Right lobe of liver (tissue), 6 donors: ENCODE results near the gene BCL10. TPM values are rescaled to one million over a fixed set of nuclear protein-coding genes. Genes with fewer than 3 reads are reported as not detected.

ENCODE experiments used
- ATAC-seq, 4 donors: fragments of 200-7000 bp; cut with Tn5 transposase; one replicate each; pipeline ENCODE4 v1.9.1; 2020; ENCODE audit warnings: mild to moderate bottlenecking in 4 of 4, moderate library complexity in 4 of 4
- DNase-seq, 3 donors: peaks; one replicate each; pipeline ENCODE4 v3.0.0-alpha.2; 2020
- H3K27ac ChIP-seq, 3 donors: fragments of 200-600 bp; one replicate each; pipeline ENCODE4 v1.8.0; 2022
- H3K27me3 ChIP-seq, 2 donors: fragments of 200-600 bp; one replicate each; pipeline ENCODE4 v1.8.0; 2022
- H3K36me3 ChIP-seq, 4 donors: fragments of 200-600 bp; sonication (generic) in 1 of 4; one replicate each; pipeline versions ENCODE4 v1.5.1 to v1.8.0; 2017 to 2022; ENCODE audit warnings: control low read depth in 1 of 4
- H3K4me1 ChIP-seq, 4 donors: fragments of 200-600 bp; sonication (generic) in 1 of 4; one replicate each; pipeline versions ENCODE4 v1.5.1 to v1.8.0; 2017 to 2022; ENCODE audit warnings: control low read depth in 1 of 4
- H3K4me3 ChIP-seq, 3 donors: fragments of 200-600 bp; one replicate each; pipeline ENCODE4 v1.8.0; 2022
- H3K9me3 ChIP-seq, 4 donors: fragments of 200-600 bp; sonication (generic) in 1 of 4; one replicate each; pipeline versions ENCODE4 v1.5.1 to v1.8.0; 2017 to 2022; ENCODE audit warnings: control low read depth in 1 of 4
- CTCF ChIP-seq, 4 donors: fragments of 200-600 bp in 3 of 4; fragments of 450-650 bp in 1 of 4; IDR thresholded peaks; one replicate each; pipeline versions ENCODE4 v1.5.1 to v1.8.0; 2016 to 2022; ENCODE audit warnings: antibody characterized with exemption in 4 of 4, mild to moderate bottlenecking in 2 of 4
- POLR2A ChIP-seq: fragments of 450-650 bp; IDR thresholded peaks from one replicate; pipeline ENCODE4 v1.6.1; 2017; ENCODE audit warnings: antibody characterized with exemption, mild to moderate bottlenecking
- WGBS: methylation state at CpG from one replicate; pipeline ENCODE4 v1.1.6; 2018; ENCODE audit warnings: low coverage, low lambda C conversion rate; ENCODE audit not compliant: insufficient coverage; ENCODE audit errors: missing lambda C conversion rate; 5-methylcytosine and 5-hydroxymethylcytosine counted together
- intact Hi-C, 2 donors: fragments of 100-400 bp; cut with DNase I; formaldehyde crosslinking; loops; one replicate each; pipeline versions ENCODE4 v1.11.2 to v1.14.1; 2022
- total RNA-seq, 6 experiments: library from RNA; depleted of rRNA in 2 of 6; stranded (reverse); fragments of >200 nt in 2 of 6; fragmentation: NEBNext Ultra II Directional in 3 of 6; extraction: Animal tissue kit (Norgen Biotek cat#: 25700) in 3 of 6; gene quantifications; one replicate each; pipeline versions ENCODE4 v1.1.0 to v1.2.4, GENCODE V29; 2016 to 2023
- donor health status: DM: no; HTN: yes; CAD: no.
- donor health status: DM: no; HTN: no; CAD: no.
- donor health status: DM: no; HTN: no; CAD: no.
- donor health status: DM: no; HTN: yes; CAD: no.
- donor health status: DM: no; HTN: yes; CAD: no.

Gene BCL10
- total RNA-seq, 6 experiments from 2014 or later, result 7.3 to 14.1 (median 9.1) TPM

GRCh38 chr1:85313888-85314696 is 37.7 kb upstream of the BCL10 start:
- Histone ChIP-seq H3K27ac (no peak overlapping the region), H3K27me3 (no peaks in the 10 kb centered on the region), H3K36me3 (peaks cover 0 to 5% (median 0%) of the 10 kb centered on the region in 4 donors), H3K4me1 (no peaks in the 10 kb centered on the region), H3K9me3 (no peaks in the 10 kb centered on the region), H3K4me3 (no peak overlapping the region)
- TF ChIP-seq CTCF (IDR thresholded peaks at IDR 0.05) (no peak), POLR2A (no peak)
- 65% methylated on average over 2 of the region's 3 CpGs for WGBS
- DNase-seq (no peak), ATAC-seq (peak in 3 of 4 donors; percentile 11 to 70 (median 44))
- intact Hi-C loops, result no loop called here

GRCh38 chr1:85311818-85312217 is 35.4 kb upstream of the BCL10 start:
- DNase-seq (no peak), ATAC-seq (no peak)
- no peaks in the 10 kb centered on the region for H3K36me3 ChIP-seq
- H3K27me3 ChIP-seq, result no peaks in the 10 kb centered on the region
- H3K9me3 ChIP-seq, result no peaks in the 10 kb centered on the region
- no peak overlapping the region for H3K27ac ChIP-seq
- no peak overlapping the region for H3K4me3 ChIP-seq
- H3K4me1 ChIP-seq, result no peaks in the 10 kb centered on the region
- TF ChIP-seq CTCF (IDR thresholded peaks at IDR 0.05), result no peak
- no peak for TF ChIP-seq POLR2A
- intact Hi-C loops, result no loop called here
- WGBS, result 86% methylated on average over 2 of the region's 2 CpGs

GRCh38 chr1:85308833-85309350 is 32.5 kb upstream of the BCL10 start:
- intact Hi-C loops, result loop anchor here (10.0 kb wide), 2 partner anchors 196 to 396 kb away; partner anchors contain the start of gene ZNHIT6 (in 1 of the 2)
- WGBS, result 81% methylated on average over 4 of the region's 4 CpGs

More at GRCh38 chr1:85308833-85309350, 32.5 kb upstream of the BCL10 start:
- ATAC-seq (no peak), DNase-seq (no peak)
- H3K36me3 ChIP-seq, result no peaks in the 10 kb centered on the region
- no peak overlapping the region for H3K27ac ChIP-seq
- no peak overlapping the region for H3K4me3 ChIP-seq
- no peaks in the 10 kb centered on the region for H3K27me3 ChIP-seq
- H3K4me1 ChIP-seq, result no peaks in the 10 kb centered on the region
- no peaks in the 10 kb centered on the region for H3K9me3 ChIP-seq
- TF ChIP-seq POLR2A, result no peak
- TF ChIP-seq CTCF (IDR thresholded peaks at IDR 0.05), result no peak
